Transverse colon (tissue), 4 donors: Measurements from ENCODE around the gene SERAC1.

ENCODE experiments used
- POLR2A ChIP-seq: fragments of 450-650 bp; IDR thresholded peaks from one replicate; pipeline ENCODE4 v1.6.1; 2016; ENCODE audit warnings: antibody characterized with exemption, mild to moderate bottlenecking, moderate library complexity
- POLR2AphosphoS5 ChIP-seq, 3 donors: sonication (generic); formaldehyde crosslinking; IDR thresholded peaks; one replicate each; pipeline ENCODE4 v1.6.1; 2016; ENCODE audit warnings: antibody characterized with exemption in 3 of 3
- TF ChIP-seq, protein P1 (sequence below), 5 experiments: fragments of 200-600 bp in 3 of 5; fragments of 450-650 bp in 2 of 5; sonication (generic) in 3 of 5; IDR thresholded peaks; 1 replicate in 2 of 5; 2 replicates in 3 of 5; pipeline ENCODE4 v1.5.1; 2016 to 2017; ENCODE audit warnings: antibody characterized with exemption in 5 of 5, inconsistent platforms in 3 of 5, mild to moderate bottlenecking in 2 of 5, moderate library complexity in 1 of 5

DNA sequence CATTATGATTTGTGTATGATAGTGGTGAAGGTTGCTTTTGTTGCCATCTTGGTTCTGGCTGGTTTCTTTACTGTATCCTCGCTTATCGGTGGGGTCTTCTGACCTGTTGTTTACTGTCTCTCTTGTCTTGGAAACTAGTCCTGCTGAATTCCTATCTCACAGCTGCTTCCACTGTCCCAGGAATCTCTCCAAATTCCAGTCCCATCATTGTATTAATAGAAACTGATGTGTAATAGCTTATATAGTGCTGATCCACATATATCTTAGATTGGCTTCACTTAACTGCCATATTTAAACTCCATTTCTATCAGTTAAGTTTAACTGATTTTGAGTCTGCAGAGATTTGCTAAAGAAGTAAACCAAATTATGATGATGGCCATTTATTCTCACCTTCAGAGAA lies 6.0 kb upstream of the SERAC1 start:
- TF ChIP-seq, protein P1, sequence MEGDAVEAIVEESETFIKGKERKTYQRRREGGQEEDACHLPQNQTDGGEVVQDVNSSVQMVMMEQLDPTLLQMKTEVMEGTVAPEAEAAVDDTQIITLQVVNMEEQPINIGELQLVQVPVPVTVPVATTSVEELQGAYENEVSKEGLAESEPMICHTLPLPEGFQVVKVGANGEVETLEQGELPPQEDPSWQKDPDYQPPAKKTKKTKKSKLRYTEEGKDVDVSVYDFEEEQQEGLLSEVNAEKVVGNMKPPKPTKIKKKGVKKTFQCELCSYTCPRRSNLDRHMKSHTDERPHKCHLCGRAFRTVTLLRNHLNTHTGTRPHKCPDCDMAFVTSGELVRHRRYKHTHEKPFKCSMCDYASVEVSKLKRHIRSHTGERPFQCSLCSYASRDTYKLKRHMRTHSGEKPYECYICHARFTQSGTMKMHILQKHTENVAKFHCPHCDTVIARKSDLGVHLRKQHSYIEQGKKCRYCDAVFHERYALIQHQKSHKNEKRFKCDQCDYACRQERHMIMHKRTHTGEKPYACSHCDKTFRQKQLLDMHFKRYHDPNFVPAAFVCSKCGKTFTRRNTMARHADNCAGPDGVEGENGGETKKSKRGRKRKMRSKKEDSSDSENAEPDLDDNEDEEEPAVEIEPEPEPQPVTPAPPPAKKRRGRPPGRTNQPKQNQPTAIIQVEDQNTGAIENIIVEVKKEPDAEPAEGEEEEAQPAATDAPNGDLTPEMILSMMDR (IDR thresholded peaks at IDR 0.05), result no peak
- TF ChIP-seq POLR2A (no peak), POLR2AphosphoS5 (IDR thresholded peaks at IDR 0.05) (no peak)
